Testis (tissue), 3 donors: ENCODE measurements around the gene PEX10. TPM values are rescaled to one million over a fixed set of nuclear protein-coding genes. Genes with fewer than 3 reads are reported as not detected.

ENCODE experiments used
- DNase-seq: peaks from one replicate; pipeline ENCODE4 v3.0.0-alpha.2; 2019
- H3K27ac ChIP-seq, 2 donors: fragments of 200-600 bp; sonication (generic); one replicate each; pipeline ENCODE4 v1.5.1; 2019
- H3K27me3 ChIP-seq: fragments of 200-600 bp; sonication (generic); one replicate; pipeline ENCODE4 v1.5.1; 2019
- H3K36me3 ChIP-seq: fragments of 200-600 bp; sonication (generic); one replicate; pipeline ENCODE4 v1.5.1; 2017; ENCODE audit warnings: low read depth; ENCODE audit errors: missing control alignments
- H3K4me1 ChIP-seq: fragments of 200-600 bp; sonication (generic); one replicate; pipeline ENCODE4 v1.5.1; 2019
- H3K4me3 ChIP-seq, 2 donors: fragments of 200-600 bp; sonication (generic); one replicate each; pipeline ENCODE4 v1.5.1; 2017 to 2019
- H3K9me3 ChIP-seq: fragments of 200-600 bp; sonication (generic); one replicate; pipeline ENCODE4 v1.5.1; 2017
- POLR2A ChIP-seq: fragments of 450-650 bp; IDR thresholded peaks from one replicate; pipeline ENCODE4 v1.6.1; 2017; ENCODE audit warnings: antibody characterized with exemption, mild to moderate bottlenecking, moderate library complexity
- WGBS, 2 donors: methylation state at CpG; one replicate each; pipeline ENCODE4 v1.1.5; 2018; 5-methylcytosine and 5-hydroxymethylcytosine counted together
- intact Hi-C: fragments of 100-400 bp; cut with DNase I; formaldehyde crosslinking; loops from one replicate; pipeline ENCODE4 v1.15.1; 2023; ENCODE audit warnings: low total_unique reads
- polyA plus RNA-seq: library from polyadenylated mRNA; stranded (reverse); fragments of 350-450 nt; fragmentation: Illumina TruSeq; extraction: RNeasy Lipid Tissue Mini Kit (QIAGEN cat#74804); gene quantifications from one replicate; pipeline ENCODE4 v1.2.3, GENCODE V29; 2014; ENCODE audit warnings: low read depth, low replicate concordance; ENCODE audit not compliant: insufficient read depth
- total RNA-seq, 2 donors: library from RNA; depleted of rRNA; stranded (reverse); fragments of >200 nt; gene quantifications; one replicate each; pipeline ENCODE4 v1.2.3, GENCODE V29; 2016
- TF ChIP-seq, protein P1 (sequence below), 3 experiments: fragments of 450-650 bp in 2 of 3; fragments of 200-600 bp in 1 of 3; sonication (generic) in 1 of 3; IDR thresholded peaks; one replicate each; pipeline ENCODE4 v1.5.1; 2016 to 2019; ENCODE audit warnings: antibody characterized with exemption in 3 of 3, mild to moderate bottlenecking in 2 of 3, moderate library complexity in 1 of 3

PEX10 gene
- total and polyA plus RNA-seq, 3 donors from 2014 or later: 49.5 to 52.8 (median 50.4) TPM

GRCh38 chr1:2406451-2407041 is 5.8 kb downstream of the PEX10 start:
- TF ChIP-seq, protein P1, sequence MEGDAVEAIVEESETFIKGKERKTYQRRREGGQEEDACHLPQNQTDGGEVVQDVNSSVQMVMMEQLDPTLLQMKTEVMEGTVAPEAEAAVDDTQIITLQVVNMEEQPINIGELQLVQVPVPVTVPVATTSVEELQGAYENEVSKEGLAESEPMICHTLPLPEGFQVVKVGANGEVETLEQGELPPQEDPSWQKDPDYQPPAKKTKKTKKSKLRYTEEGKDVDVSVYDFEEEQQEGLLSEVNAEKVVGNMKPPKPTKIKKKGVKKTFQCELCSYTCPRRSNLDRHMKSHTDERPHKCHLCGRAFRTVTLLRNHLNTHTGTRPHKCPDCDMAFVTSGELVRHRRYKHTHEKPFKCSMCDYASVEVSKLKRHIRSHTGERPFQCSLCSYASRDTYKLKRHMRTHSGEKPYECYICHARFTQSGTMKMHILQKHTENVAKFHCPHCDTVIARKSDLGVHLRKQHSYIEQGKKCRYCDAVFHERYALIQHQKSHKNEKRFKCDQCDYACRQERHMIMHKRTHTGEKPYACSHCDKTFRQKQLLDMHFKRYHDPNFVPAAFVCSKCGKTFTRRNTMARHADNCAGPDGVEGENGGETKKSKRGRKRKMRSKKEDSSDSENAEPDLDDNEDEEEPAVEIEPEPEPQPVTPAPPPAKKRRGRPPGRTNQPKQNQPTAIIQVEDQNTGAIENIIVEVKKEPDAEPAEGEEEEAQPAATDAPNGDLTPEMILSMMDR (IDR thresholded peaks at IDR 0.05): no peak
- no peak for TF ChIP-seq POLR2A
- no peak overlapping the region for H3K4me3 ChIP-seq
- intact Hi-C loops: no loop called here
- no peak for DNase-seq
- no peak overlapping the region for H3K27ac ChIP-seq
- H3K36me3 ChIP-seq: no peaks in the 10 kb centered on the region
- H3K27me3 ChIP-seq: no peaks in the 10 kb centered on the region
- H3K9me3 ChIP-seq: no peaks in the 10 kb centered on the region
- WGBS, 2 donors: 87% methylated on average over 26 of the region's 26 CpGs; no CpG with 5 or more reads in 1 of the 2 donors
- peaks cover 11% of the 10 kb centered on the region for H3K4me1 ChIP-seq

GRCh38 chr1:2405588-2406295 is 6.6 kb downstream of the PEX10 start:
- Histone ChIP-seq H3K9me3 (no peaks in the 10 kb centered on the region), H3K36me3 (no peaks in the 10 kb centered on the region), H3K27ac (no peak overlapping the region), H3K4me3 (no peak overlapping the region), H3K4me1 (peaks cover 9% of the 10 kb centered on the region), H3K27me3 (no peaks in the 10 kb centered on the region)
- WGBS, 2 donors: 78 to 79% methylated on average over 25 to 28 of the region's 28 CpGs
- no peak for DNase-seq
- intact Hi-C loops: no loop called here
- TF ChIP-seq POLR2A: no peak
- TF ChIP-seq, protein P1 (IDR thresholded peaks at IDR 0.05): no peak

DNA sequence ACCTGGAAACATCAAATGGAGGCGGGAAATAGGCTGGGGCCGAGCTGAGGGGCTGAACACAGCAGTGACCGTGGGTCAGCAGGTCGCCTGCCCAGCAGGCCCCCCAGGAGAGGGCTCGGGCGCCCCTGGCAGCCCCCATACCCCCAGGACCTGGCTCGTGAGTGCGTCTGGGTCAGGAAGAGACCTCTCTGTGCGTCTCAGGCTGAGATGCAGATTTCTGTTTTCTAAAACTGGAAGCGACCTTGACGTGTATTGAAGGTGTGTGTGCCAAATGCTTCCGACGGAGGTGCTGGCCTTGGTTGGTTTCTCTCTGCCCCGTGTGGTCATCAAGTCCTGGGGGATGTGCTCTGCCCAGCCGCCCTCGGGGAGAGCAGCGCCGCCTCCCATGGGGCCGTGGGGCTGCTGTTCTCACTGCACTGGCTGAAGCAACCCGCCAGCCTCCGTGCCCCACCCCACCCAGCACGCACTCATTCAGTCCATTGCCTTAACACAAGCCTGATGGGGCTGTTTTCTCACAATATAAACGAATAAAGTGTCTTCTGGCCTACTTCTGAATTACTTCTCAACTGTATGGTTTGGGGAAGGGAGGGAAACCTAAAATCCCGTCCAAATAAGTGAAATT is 7.4 kb downstream of the PEX10 start:
- H3K9me3 ChIP-seq: no peaks in the 10 kb centered on the region
- H3K4me1 ChIP-seq: peaks cover 9% of the 10 kb centered on the region
- H3K27ac ChIP-seq: peak overlapping the region in 1 of 2 donors; percentile 12
- intact Hi-C loops: no loop called here
- no peak for TF ChIP-seq POLR2A
- TF ChIP-seq, protein P1 (IDR thresholded peaks at IDR 0.05): no peak
- peak; percentile 36 for DNase-seq
- H3K4me3 ChIP-seq: no peak overlapping the region
- H3K27me3 ChIP-seq: no peaks in the 10 kb centered on the region
- no peaks in the 10 kb centered on the region for H3K36me3 ChIP-seq
- 42 to 64% methylated on average over 20 to 24 of the region's 24 CpGs for WGBS, 2 donors

- H3K27ac ChIP-seq: peak overlapping the region in 1 of 2 donors; percentile 12
- intact Hi-C loops: no loop called here
Observed at GRCh38 chr1:2404142-2404889, 8.0 kb downstream of the PEX10 start.

More at GRCh38 chr1:2404142-2404889, 8.0 kb downstream of the PEX10 start:
- DNase-seq: no peak
- no peaks in the 10 kb centered on the region for H3K36me3 ChIP-seq
- no peaks in the 10 kb centered on the region for H3K27me3 ChIP-seq
- no peak overlapping the region for H3K4me3 ChIP-seq
- no peak for TF ChIP-seq POLR2A
- TF ChIP-seq, protein P1 (IDR thresholded peaks at IDR 0.05): no peak
- 76 to 79% methylated on average over 29 of the region's 29 CpGs for WGBS, 2 donors
- no peaks in the 10 kb centered on the region for H3K9me3 ChIP-seq
- H3K4me1 ChIP-seq: peaks cover 9% of the 10 kb centered on the region
